ENCODE measurements around the gene SEL1L2.

The SEL1L2 gene

GRCh38 chr20:13870170-13870748 is 120.2 kb downstream of the SEL1L2 start:
- Histone ChIP-seq H3K27me3 (ENCODE audit: insufficient read depth, low read length) (no peaks in the 10 kb centered on the region; the same call in 1 of the 2 replicates), H3K27ac (ENCODE audit: low read depth, low read length) (no peak overlapping the region), H3K36me3 (ENCODE audit: insufficient read depth, low read length) (no peaks in the 10 kb centered on the region), H3K4me1 (ENCODE audit: control insufficient read depth, insufficient read depth, low read length, unreplicated experiment) (no peaks in the 10 kb centered on the region), H2AFZ (ENCODE audit: low read length, unreplicated experiment) (no peak overlapping the region), H3K4me3 (ENCODE audit: low read depth, low read length) (no peak overlapping the region), H3K79me2 (ENCODE audit: control insufficient read depth, insufficient read depth, low read length, unreplicated experiment) (no peaks in the 10 kb centered on the region)

GRCh38 chr20:13868331-13868730 is 122.1 kb downstream of the SEL1L2 start:
- H3K27me3 ChIP-seq (ENCODE audit: insufficient read depth, low read length), result no peaks in the 10 kb centered on the region; the same call in 1 of the 2 replicates
- no peak overlapping the region for H2AFZ ChIP-seq (ENCODE audit: low read length, unreplicated experiment)
- no peaks in the 10 kb centered on the region for H3K36me3 ChIP-seq (ENCODE audit: insufficient read depth, low read length)
- H3K4me3 ChIP-seq (ENCODE audit: low read depth, low read length), result no peak overlapping the region
- no peaks in the 10 kb centered on the region for H3K4me1 ChIP-seq (ENCODE audit: control insufficient read depth, insufficient read depth, low read length, unreplicated experiment)
- H3K27ac ChIP-seq (ENCODE audit: low read depth, low read length), result no peak overlapping the region
- H3K79me2 ChIP-seq (ENCODE audit: control insufficient read depth, insufficient read depth, low read length, unreplicated experiment), result no peaks in the 10 kb centered on the region

GRCh38 chr20:13865791-13866351 is 124.5 kb downstream of the SEL1L2 start:
- H3K27me3 ChIP-seq (ENCODE audit: insufficient read depth, low read length), result no peaks in the 10 kb centered on the region; the same call in 1 of the 2 replicates
- no peak overlapping the region for H2AFZ ChIP-seq (ENCODE audit: low read length, unreplicated experiment)
- no peaks in the 10 kb centered on the region for H3K36me3 ChIP-seq (ENCODE audit: insufficient read depth, low read length)
- H3K4me1 ChIP-seq (ENCODE audit: control insufficient read depth, insufficient read depth, low read length, unreplicated experiment), result no peaks in the 10 kb centered on the region
- H3K27ac ChIP-seq (ENCODE audit: low read depth, low read length), result no peak overlapping the region
- H3K79me2 ChIP-seq (ENCODE audit: control insufficient read depth, insufficient read depth, low read length, unreplicated experiment), result no peaks in the 10 kb centered on the region
- H3K4me3 ChIP-seq (ENCODE audit: low read depth, low read length), result no peak overlapping the region

GRCh38 chr20:13865156-13865555 is 125.3 kb downstream of the SEL1L2 start:
- H2AFZ ChIP-seq (ENCODE audit: low read length, unreplicated experiment), result no peak overlapping the region
- no peaks in the 10 kb centered on the region for H3K4me1 ChIP-seq (ENCODE audit: control insufficient read depth, insufficient read depth, low read length, unreplicated experiment)
- no peaks in the 10 kb centered on the region; the same call in 1 of the 2 replicates for H3K27me3 ChIP-seq (ENCODE audit: insufficient read depth, low read length)
- no peak overlapping the region for H3K4me3 ChIP-seq (ENCODE audit: low read depth, low read length)
- no peaks in the 10 kb centered on the region for H3K36me3 ChIP-seq (ENCODE audit: insufficient read depth, low read length)
- no peak overlapping the region for H3K27ac ChIP-seq (ENCODE audit: low read depth, low read length)
- no peaks in the 10 kb centered on the region for H3K79me2 ChIP-seq (ENCODE audit: control insufficient read depth, insufficient read depth, low read length, unreplicated experiment)

GRCh38 chr20:13863244-13863643 is 127.2 kb downstream of the SEL1L2 start:
- H3K27ac ChIP-seq (ENCODE audit: low read depth, low read length), result no peak overlapping the region
- no peaks in the 10 kb centered on the region for H3K79me2 ChIP-seq (ENCODE audit: control insufficient read depth, insufficient read depth, low read length, unreplicated experiment)
- H2AFZ ChIP-seq (ENCODE audit: low read length, unreplicated experiment), result no peak overlapping the region
- H3K27me3 ChIP-seq (ENCODE audit: insufficient read depth, low read length), result no peaks in the 10 kb centered on the region; the same call in 1 of the 2 replicates
- H3K4me1 ChIP-seq (ENCODE audit: control insufficient read depth, insufficient read depth, low read length, unreplicated experiment), result no peaks in the 10 kb centered on the region
- no peaks in the 10 kb centered on the region for H3K36me3 ChIP-seq (ENCODE audit: insufficient read depth, low read length)
- H3K4me3 ChIP-seq (ENCODE audit: low read depth, low read length), result no peak overlapping the region

GRCh38 chr20:13862245-13862644 is 128.2 kb downstream of the SEL1L2 start:
- no peaks in the 10 kb centered on the region for H3K36me3 ChIP-seq (ENCODE audit: insufficient read depth, low read length)
- H2AFZ ChIP-seq (ENCODE audit: low read length, unreplicated experiment), result no peak overlapping the region
- H3K79me2 ChIP-seq (ENCODE audit: control insufficient read depth, insufficient read depth, low read length, unreplicated experiment), result no peaks in the 10 kb centered on the region
- H3K4me3 ChIP-seq (ENCODE audit: low read depth, low read length), result no peak overlapping the region
- no peaks in the 10 kb centered on the region; the same call in 1 of the 2 replicates for H3K27me3 ChIP-seq (ENCODE audit: insufficient read depth, low read length)
- H3K27ac ChIP-seq (ENCODE audit: low read depth, low read length), result no peak overlapping the region
- H3K4me1 ChIP-seq (ENCODE audit: control insufficient read depth, insufficient read depth, low read length, unreplicated experiment), result no peaks in the 10 kb centered on the region

- no peak overlapping the region for H2AFZ ChIP-seq (ENCODE audit: low read length, unreplicated experiment)
- H3K4me3 ChIP-seq (ENCODE audit: low read depth, low read length), result no peak overlapping the region
- H3K27ac ChIP-seq (ENCODE audit: low read depth, low read length), result no peak overlapping the region
- no peaks in the 10 kb centered on the region for H3K36me3 ChIP-seq (ENCODE audit: insufficient read depth, low read length)
- no peaks in the 10 kb centered on the region for H3K4me1 ChIP-seq (ENCODE audit: control insufficient read depth, insufficient read depth, low read length, unreplicated experiment)
- H3K79me2 ChIP-seq (ENCODE audit: control insufficient read depth, insufficient read depth, low read length, unreplicated experiment), result no peaks in the 10 kb centered on the region
- H3K27me3 ChIP-seq (ENCODE audit: insufficient read depth, low read length), result 0 out of 2 replicates have a peak, but pooled peaks cover 5% of the 10 kb centered on the region
These were observed 131.5 kb downstream of the SEL1L2 start for GRCh38 chr20:13858871-13859270.

GRCh38 chr20:13858439-13858838 is 132.0 kb downstream of the SEL1L2 start:
- Histone ChIP-seq H3K4me1 (ENCODE audit: control insufficient read depth, insufficient read depth, low read length, unreplicated experiment) (no peaks in the 10 kb centered on the region), H3K27ac (ENCODE audit: low read depth, low read length) (no peak overlapping the region), H2AFZ (ENCODE audit: low read length, unreplicated experiment) (no peak overlapping the region), H3K27me3 (ENCODE audit: insufficient read depth, low read length) (0 out of 2 replicates have a peak, but pooled peaks cover 5% of the 10 kb centered on the region), H3K79me2 (ENCODE audit: control insufficient read depth, insufficient read depth, low read length, unreplicated experiment) (no peaks in the 10 kb centered on the region), H3K4me3 (ENCODE audit: low read depth, low read length) (no peak overlapping the region), H3K36me3 (ENCODE audit: insufficient read depth, low read length) (no peaks in the 10 kb centered on the region)

GRCh38 chr20:13857961-13858360 is 132.5 kb downstream of the SEL1L2 start:
- Histone ChIP-seq H3K79me2 (ENCODE audit: control insufficient read depth, insufficient read depth, low read length, unreplicated experiment) (no peaks in the 10 kb centered on the region), H2AFZ (ENCODE audit: low read length, unreplicated experiment) (no peak overlapping the region), H3K4me1 (ENCODE audit: control insufficient read depth, insufficient read depth, low read length, unreplicated experiment) (no peaks in the 10 kb centered on the region), H3K27ac (ENCODE audit: low read depth, low read length) (no peak overlapping the region), H3K27me3 (ENCODE audit: insufficient read depth, low read length) (0 out of 2 replicates have a peak, but pooled peaks cover 5% of the 10 kb centered on the region), H3K36me3 (ENCODE audit: insufficient read depth, low read length) (no peaks in the 10 kb centered on the region), H3K4me3 (ENCODE audit: low read depth, low read length) (no peak overlapping the region)

- Histone ChIP-seq H2AFZ (ENCODE audit: low read length, unreplicated experiment) (no peak overlapping the region), H3K27me3 (ENCODE audit: insufficient read depth, low read length) (peaks cover 8% of the 10 kb centered on the region), H3K27ac (ENCODE audit: low read depth, low read length) (no peak overlapping the region), H3K36me3 (ENCODE audit: insufficient read depth, low read length) (no peaks in the 10 kb centered on the region), H3K79me2 (ENCODE audit: control insufficient read depth, insufficient read depth, low read length, unreplicated experiment) (no peaks in the 10 kb centered on the region), H3K4me1 (ENCODE audit: control insufficient read depth, insufficient read depth, low read length, unreplicated experiment) (no peaks in the 10 kb centered on the region), H3K4me3 (ENCODE audit: low read depth, low read length) (no peak overlapping the region)
These were observed 133.1 kb downstream of the SEL1L2 start for GRCh38 chr20:13857304-13857703.

GRCh38 chr20:13856354-13856753 is 134.1 kb downstream of the SEL1L2 start:
- Histone ChIP-seq H3K4me3 (ENCODE audit: low read depth, low read length) (no peak overlapping the region), H3K27me3 (ENCODE audit: insufficient read depth, low read length) (peaks cover 18% of the 10 kb centered on the region), H3K79me2 (ENCODE audit: control insufficient read depth, insufficient read depth, low read length, unreplicated experiment) (no peaks in the 10 kb centered on the region), H3K4me1 (ENCODE audit: control insufficient read depth, insufficient read depth, low read length, unreplicated experiment) (no peaks in the 10 kb centered on the region), H3K36me3 (ENCODE audit: insufficient read depth, low read length) (no peaks in the 10 kb centered on the region), H2AFZ (ENCODE audit: low read length, unreplicated experiment) (no peak overlapping the region), H3K27ac (ENCODE audit: low read depth, low read length) (no peak overlapping the region)

Data from ACC112 (cell line).